ENCODE measurements around the gene CCDC150. TPM values are rescaled to one million over a fixed set of nuclear protein-coding genes. Genes with fewer than 3 reads are reported as not detected.
"Not testable (repeated sequence)": the region's sequence is repeated elsewhere in the genome, so short reads cannot be mapped to it uniquely, and the experiment has no call there.

Gene CCDC150
- polyA plus RNA-seq, 3 donors = 20.6 to 27.5 (median 24.8) TPM

DNA sequence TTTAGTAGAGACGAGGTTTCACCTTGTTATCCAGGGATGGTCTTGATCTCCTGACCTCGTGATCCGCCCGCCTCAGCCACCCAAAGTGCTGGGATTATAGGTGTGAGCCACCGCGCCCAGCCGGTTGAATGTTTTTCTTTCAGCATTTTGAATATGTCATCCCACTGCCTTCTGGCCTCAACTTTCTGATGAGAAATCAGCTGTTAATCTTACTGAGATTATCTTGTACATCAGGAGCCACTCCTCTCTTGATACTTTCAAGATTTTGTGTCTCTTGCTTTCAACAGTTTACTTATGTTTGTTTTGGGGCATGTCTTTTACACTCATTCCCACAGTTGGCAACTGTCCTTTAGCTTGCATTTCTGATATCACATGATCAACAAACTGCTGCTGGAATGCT lies 46.3 kb downstream of the CCDC150 start:
- no peak for DNase-seq (ENCODE audit: extremely low read depth in 1 of 11, low read depth in 9 of 11, low spot score in 4 of 11)

DNA sequence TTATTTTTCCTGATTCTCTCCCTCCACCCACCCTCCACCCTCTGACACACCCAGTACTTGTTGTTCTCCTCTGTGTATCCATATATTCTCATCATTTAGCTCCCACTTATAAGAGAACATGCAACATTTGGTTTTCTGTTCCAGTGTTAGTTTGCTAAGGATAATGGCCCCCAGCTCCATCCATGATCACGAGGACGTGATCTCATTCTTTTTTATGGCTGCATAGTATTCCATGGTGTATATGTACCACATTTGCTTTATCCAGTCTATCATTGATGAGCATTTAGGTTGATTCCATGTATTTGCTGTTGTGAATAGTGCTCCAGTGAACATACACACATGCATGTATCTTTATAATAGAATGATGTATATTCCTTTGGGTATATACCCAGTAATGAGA lies 47.2 kb downstream of the CCDC150 start:
- DNase-seq (ENCODE audit: extremely low read depth in 1 of 11, low read depth in 9 of 11, low spot score in 4 of 11) = not testable (repeated sequence)

DNA sequence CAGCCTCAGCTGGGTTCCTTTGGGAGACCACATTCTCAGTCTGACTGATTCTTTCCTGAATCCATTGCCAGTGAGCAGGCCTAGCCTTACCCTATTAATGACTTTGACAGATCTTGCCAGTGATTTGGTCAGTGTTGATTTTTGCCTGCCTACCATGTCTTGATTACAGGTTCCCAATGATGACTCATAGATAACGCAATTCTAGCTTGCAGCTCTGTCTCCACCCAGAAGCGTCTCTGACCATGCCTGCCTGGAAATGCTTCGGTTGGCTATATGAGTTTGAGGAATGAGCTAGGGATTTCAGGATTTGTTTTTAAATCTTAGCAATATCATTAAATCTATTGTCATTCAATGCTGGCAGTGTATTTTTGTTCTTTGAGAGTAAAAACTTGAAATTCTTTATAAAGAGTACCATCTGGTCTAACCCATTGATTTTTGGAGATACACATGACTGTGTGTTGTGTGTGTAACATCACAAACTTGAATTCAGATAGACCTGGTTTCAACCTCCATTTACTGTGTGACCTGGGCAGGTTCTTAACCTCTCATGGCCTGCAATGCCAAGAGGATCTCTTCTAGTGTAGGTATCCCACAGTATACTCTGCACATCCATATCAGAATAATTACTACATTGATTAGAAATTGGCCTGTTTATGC lies 57.0 kb downstream of the CCDC150 start:
- no peak for DNase-seq (ENCODE audit: extremely low read depth in 1 of 11, low read depth in 9 of 11, low spot score in 4 of 11)

GRCh38 chr2:196697825-196698224 lies 58.3 kb downstream of the CCDC150 start:
- DNase-seq (ENCODE audit: extremely low read depth in 1 of 11, low read depth in 9 of 11, low spot score in 4 of 11) = no peak

DNA sequence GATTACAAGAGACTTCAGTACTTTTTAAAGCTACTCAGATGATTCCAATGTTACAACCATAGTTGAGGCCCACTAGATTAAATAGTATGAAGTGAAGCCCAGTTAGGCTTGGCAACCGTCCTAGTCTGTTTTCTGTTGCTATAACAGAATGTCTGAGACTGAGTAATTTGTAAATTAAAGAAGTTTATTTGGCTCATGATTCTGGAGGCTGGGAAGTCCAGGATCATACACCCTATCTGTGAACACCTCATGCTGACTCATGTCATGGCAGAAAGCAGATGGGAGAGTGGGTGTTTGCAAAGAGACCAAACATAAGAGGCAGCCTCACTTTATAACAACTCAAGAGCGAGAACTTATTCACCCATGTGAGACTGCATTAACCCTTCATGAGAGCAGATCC lies 63.1 kb downstream of the CCDC150 start:
- no peak for DNase-seq (ENCODE audit: extremely low read depth in 1 of 11, low read depth in 9 of 11, low spot score in 4 of 11)

DNA sequence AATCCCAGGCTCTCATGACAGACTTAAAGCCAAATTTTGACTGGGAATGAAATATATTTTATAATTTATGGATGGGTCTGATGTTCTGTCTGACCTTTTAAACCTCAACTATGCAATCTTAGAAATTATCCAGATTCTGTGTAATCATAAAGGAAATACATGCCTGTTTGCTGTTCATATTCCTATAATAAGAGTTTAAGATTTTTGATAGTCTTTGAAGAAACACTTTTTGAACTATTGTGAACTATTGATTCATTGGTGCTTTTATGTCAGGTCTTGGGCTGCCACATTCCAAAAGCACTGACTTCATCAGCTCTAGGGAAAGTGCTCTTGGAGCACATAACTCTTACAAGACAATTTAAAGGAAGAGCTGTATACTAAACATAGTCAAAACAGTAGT lies 64.2 kb downstream of the CCDC150 start:
- DNase-seq (ENCODE audit: extremely low read depth in 1 of 11, low read depth in 9 of 11, low spot score in 4 of 11) = no peak

DNA sequence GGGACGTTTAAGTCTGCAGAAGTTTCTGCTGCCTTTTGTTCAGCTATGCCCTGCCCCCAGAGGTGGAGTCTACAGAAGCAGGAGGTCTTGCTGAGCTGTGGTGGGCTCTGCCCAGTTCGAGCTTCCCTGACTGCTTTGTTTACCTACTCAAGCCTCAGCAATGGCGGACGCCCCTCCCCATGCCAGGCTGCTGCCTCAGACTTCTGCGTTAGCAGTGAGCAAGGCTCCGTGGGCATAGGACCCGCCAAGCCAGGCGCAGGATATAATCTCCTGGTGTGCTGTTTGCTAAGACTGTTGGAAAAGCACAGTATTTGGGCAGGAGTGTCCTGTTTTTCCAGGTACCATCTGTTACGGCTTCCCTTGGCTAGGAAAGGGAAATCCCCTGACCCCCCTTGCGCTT lies 70.5 kb downstream of the CCDC150 start:
- DNase-seq (ENCODE audit: extremely low read depth in 1 of 11, low read depth in 9 of 11, low spot score in 4 of 11) = not testable (repeated sequence)

- DNase-seq (ENCODE audit: extremely low read depth in 1 of 11, low read depth in 9 of 11, low spot score in 4 of 11) = no peak
These were observed 72.1 kb downstream of the CCDC150 start for GRCh38 chr2:196711625-196712024.

DNA sequence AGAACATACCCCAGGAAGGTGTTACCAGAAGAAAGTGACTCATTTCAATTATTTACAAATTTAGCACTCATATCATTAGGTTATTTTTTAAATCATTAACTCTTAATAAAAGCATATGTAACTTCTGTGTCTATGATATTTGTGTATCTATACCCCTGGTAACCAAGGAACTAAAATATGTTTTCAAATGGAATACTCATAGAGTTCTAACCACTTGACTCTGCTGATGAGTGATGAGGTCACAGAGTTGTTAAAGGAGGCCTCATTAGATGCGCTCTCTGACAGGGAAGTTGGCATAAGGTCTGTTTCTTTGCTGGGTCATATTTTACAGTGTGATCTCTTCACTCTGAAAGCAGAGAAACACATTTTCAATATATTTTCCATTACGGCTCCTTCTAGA lies 73.4 kb downstream of the CCDC150 start:
- DNase-seq (ENCODE audit: extremely low read depth in 1 of 11, low read depth in 9 of 11, low spot score in 4 of 11) = no peak

DNA sequence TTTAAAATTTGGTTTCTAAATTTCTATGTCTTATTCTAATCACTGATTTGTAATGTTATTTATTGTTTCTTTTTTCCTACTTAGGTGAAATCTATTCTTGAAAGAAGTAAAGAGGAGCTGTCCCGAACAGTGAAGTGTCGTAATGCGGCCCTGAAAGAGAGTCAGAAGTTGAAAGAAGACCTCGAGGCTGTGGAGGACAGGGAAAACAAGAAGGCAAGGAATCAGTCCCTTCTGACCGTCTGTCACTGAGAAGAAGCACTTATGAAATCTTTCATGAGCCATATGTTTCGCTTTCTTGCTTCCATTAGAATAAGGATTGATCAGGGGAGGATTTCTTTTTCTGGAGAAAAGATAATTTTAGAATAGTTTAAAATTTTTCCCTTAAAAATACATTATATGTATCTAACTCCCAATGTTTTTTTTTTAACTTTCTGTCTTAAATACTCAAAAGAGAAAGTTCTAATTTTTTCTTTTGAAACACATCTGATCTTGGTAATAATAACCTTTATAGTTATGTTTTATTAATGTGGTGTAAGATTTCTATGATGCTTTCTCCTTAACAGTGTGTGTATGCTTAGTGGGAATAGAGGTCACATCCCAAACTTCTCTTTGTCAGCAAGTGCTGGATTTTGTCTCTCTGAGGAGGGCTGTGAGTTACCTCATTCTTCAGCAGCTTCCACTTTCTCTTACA lies 79.0 kb downstream of the CCDC150 start:
- no peak for DNase-seq (ENCODE audit: extremely low read depth in 1 of 11, low read depth in 9 of 11, low spot score in 4 of 11)

GRCh38 chr2:196719110-196719872 lies 79.8 kb downstream of the CCDC150 start:
- peak in 9 of 11 donors; percentile 8 to 54 (median 28) for DNase-seq (ENCODE audit: extremely low read depth in 1 of 11, low read depth in 9 of 11, low spot score in 4 of 11)

DNA sequence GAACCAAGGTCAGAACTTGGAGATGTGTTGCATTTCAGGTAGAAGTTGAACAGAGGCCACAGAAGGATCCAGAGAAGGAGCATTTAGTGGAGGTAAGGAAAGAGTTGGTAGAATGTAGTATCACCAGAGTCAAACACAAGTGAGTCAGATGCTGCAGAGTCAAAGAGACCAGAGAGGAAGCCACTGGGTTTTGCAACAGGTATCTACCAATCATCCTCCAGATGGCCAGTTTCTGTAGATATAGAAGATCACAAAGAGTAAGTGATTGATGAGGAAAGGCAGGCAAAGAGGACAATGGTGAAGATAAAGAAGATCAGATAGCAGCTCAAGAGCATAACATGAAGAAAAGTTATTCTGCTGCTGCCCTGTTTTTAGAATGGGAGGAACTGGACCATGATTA lies 84.1 kb downstream of the CCDC150 start:
- DNase-seq (ENCODE audit: extremely low read depth in 1 of 11, low read depth in 9 of 11, low spot score in 4 of 11) = no peak

DNA sequence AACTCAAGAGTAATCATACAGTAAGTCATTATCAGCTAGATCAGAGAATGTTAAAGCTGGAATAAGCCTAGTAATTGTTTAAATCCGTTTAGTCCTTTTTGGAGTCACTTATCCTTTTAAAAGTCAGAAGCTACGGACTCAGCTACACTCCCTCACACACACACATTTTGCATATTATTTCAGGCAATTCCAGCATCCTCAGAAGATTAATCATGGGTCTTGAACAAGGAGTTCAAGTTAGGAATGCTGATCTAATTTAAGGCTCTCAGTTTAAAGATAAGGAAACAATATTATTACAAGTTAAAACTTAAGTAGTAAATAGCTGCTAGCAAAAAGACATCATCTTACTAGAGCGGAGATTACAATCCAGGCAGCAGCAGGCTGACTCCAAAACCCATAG lies 85.7 kb downstream of the CCDC150 start:
- DNase-seq (ENCODE audit: extremely low read depth in 1 of 11, low read depth in 9 of 11, low spot score in 4 of 11) = no peak

DNA sequence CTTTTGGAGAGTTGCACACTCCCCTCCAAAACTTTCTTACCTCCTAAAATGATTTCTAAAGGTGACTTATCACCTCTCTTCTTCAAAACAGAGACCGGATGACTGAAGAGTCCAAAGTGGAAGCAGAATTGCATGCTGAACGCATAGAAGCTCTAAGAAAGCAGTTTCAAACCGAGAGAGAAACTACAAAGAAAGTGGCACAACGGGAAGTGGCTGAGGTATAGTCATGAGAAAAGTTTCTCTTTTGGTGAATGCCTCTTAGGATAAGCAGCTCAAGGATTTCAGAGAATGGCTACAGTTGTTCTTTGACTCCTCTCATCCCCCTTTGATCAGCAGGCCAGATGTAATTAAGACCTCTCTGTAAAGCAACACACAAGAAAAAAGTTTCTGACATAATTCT lies 86.4 kb downstream of the CCDC150 start:
- no peak for DNase-seq (ENCODE audit: extremely low read depth in 1 of 11, low read depth in 9 of 11, low spot score in 4 of 11)

DNA sequence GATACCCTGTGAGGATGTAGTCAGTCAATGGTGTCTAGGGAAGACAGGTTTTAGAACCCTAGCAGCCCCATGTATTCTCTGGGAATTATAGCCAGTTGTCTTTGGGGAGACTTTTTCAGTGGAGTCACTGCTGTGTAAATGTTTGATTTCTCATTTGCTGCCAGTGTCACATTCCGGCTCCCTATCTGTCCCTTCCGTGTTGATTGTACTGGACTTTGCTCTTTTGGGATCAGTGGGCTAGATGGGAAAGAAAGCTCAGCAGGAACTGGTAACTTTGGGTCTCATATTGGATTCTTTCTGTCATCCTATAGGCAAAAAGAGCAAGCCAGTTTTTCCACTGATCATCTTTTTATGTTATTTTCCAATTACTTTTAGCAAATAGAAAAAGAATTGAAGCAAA lies 89.9 kb downstream of the CCDC150 start:
- no peak for DNase-seq (ENCODE audit: extremely low read depth in 1 of 11, low read depth in 9 of 11, low spot score in 4 of 11)

- not testable (repeated sequence) for DNase-seq (ENCODE audit: extremely low read depth in 1 of 11, low read depth in 9 of 11, low spot score in 4 of 11)
These were observed 97.1 kb downstream of the CCDC150 start for GRCh38 chr2:196736646-196737045.

DNA sequence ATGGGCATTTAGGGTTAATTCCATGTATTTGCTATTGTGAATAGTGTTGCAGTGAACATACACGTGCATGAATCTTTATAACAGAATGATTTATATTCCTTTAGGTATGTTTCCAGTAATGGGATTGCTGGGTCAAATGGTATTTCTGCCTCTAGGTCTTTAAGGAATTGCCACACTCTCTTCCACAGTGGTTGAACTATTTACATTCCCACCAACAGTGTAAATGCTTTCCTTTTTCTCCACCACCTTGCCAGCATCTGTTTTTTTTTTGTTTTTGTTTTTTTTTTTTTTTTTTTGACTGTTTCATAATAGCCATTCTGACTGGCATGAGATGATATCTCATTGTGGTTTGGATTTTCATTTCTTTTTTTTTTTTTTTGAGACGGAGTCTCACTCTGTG lies 97.5 kb downstream of the CCDC150 start:
- DNase-seq (ENCODE audit: extremely low read depth in 1 of 11, low read depth in 9 of 11, low spot score in 4 of 11) = no peak

GRCh38 chr2:196739031-196739430 lies 99.5 kb downstream of the CCDC150 start:
- DNase-seq (ENCODE audit: extremely low read depth in 1 of 11, low read depth in 9 of 11, low spot score in 4 of 11) = no peak

- DNase-seq (ENCODE audit: extremely low read depth in 1 of 11, low read depth in 9 of 11, low spot score in 4 of 11) = no peak
These were observed 102.7 kb downstream of the CCDC150 start for GRCh38 chr2:196742216-196742615.

DNA sequence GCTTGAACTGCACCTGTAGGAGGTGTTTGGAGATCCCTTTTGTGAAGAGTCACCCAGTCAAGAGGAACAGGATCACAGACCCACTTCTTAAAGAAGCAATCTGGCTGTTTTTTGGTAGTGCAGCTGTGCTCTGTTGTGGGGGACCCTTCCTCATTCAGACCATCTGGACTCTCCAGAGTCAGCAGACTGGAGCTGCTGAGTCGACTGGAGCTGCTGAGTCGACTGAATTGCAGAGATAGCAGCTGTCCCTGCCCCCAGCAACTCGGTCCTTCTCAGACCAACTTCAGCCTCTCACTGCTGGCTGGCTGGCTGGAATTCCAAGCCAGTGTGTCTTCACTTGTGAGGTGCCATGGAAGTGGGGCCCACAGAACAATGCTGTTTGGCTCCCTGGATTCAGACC lies 103.2 kb downstream of the CCDC150 start:
- no peak for DNase-seq (ENCODE audit: extremely low read depth in 1 of 11, low read depth in 9 of 11, low spot score in 4 of 11)
